CD4-positive, alpha-beta T cell (primary cell): ENCODE measurements around the gene ATP1B2. TPM values are rescaled to one million over a fixed set of nuclear protein-coding genes. Genes with fewer than 3 reads are reported as not detected.
A peak's percentile ranks its signal among the peaks of the same experiment; 100 is the strongest.

Experiments
- ATAC-seq: fragments of 200-7000 bp; cut with Tn5 transposase; one replicate; pipeline ENCODE4 v1.10.0; 2022; ENCODE audit warnings: mild to moderate bottlenecking; ENCODE audit not compliant: poor library complexity
- CTCF ChIA-PET: fragments of 350-600 bp; sonication (Branson Sonifier 250); formaldehyde crosslinking; loops from one replicate; lab custom pipeline; 2021; ENCODE audit warnings: antibody characterized with exemption, inconsistent platforms; lab: Charles Lee
- POLR2A ChIA-PET: fragments of 350-600 bp; sonication (Branson Sonifier 250); formaldehyde crosslinking; loops from one replicate; lab custom pipeline; 2021; ENCODE audit warnings: antibody characterized with exemption, inconsistent platforms; lab: Charles Lee
- DNase-seq, 14 experiments: peaks; one replicate each; pipeline ENCODE4 v3.0.0-alpha.2; 2013 to 2020; ENCODE audit warnings: mixed read lengths in 2 of 14
- H3K27ac ChIP-seq, 2 donors: one replicate each; pipeline versions ENCODE4 v1.5.1 to v1.7.0; 2013; ENCODE audit warnings: low read length in 2 of 2, low read depth in 1 of 2, mild to moderate bottlenecking in 1 of 2
- H3K27me3 ChIP-seq, 2 experiments: 1 replicate in 1 of 2; 2 replicates in 1 of 2; pipeline versions ENCODE4 v1.6.1 to v1.7.0; 2013; ENCODE audit warnings: low read length in 2 of 2, control low read depth in 1 of 2, mild to moderate bottlenecking in 1 of 2, moderate library complexity in 1 of 2; ENCODE audit not compliant: insufficient read depth in 2 of 2, control insufficient read depth in 1 of 2
- H3K36me3 ChIP-seq: one replicate; pipeline ENCODE4 v1.6.1; 2013; ENCODE audit warnings: low read length, control low read depth; ENCODE audit not compliant: insufficient read depth
- H3K4me1 ChIP-seq: one replicate; pipeline ENCODE4 v1.6.1; 2013; ENCODE audit warnings: low read length, control low read depth; ENCODE audit not compliant: insufficient read depth
- H3K4me3 ChIP-seq: one replicate; pipeline ENCODE4 v1.5.1; 2013; ENCODE audit warnings: mild to moderate bottlenecking, low read length, moderate library complexity
- H3K9me3 ChIP-seq, 2 experiments: 1 replicate in 1 of 2; 2 replicates in 1 of 2; pipeline versions ENCODE4 v1.6.1 to v1.7.0; 2013; ENCODE audit warnings: low read length in 2 of 2, mild to moderate bottlenecking in 2 of 2, control low read depth in 1 of 2, moderate library complexity in 1 of 2; ENCODE audit not compliant: control insufficient read depth in 1 of 2, insufficient read depth in 1 of 2
- H3K27ac Mint-ChIP-seq: one replicate; pipeline ENCODE4 v1.8.0; 2020; ENCODE audit warnings: mixed read lengths
- H3K27me3 Mint-ChIP-seq: one replicate; pipeline ENCODE4 v1.8.0; 2021; ENCODE audit warnings: mixed read lengths
- H3K36me3 Mint-ChIP-seq: one replicate; pipeline ENCODE4 v1.8.0; 2021; ENCODE audit warnings: low read depth, mixed read lengths
- H3K4me1 Mint-ChIP-seq: one replicate; pipeline ENCODE4 v1.8.0; 2021; ENCODE audit warnings: low read depth, mixed read lengths
- H3K4me3 Mint-ChIP-seq: one replicate; pipeline ENCODE4 v1.8.0; 2020; ENCODE audit warnings: mild to moderate bottlenecking, mixed read lengths
- H3K9me3 Mint-ChIP-seq: one replicate; pipeline ENCODE4 v1.8.0; 2020; ENCODE audit warnings: mixed read lengths
- CTCF ChIP-seq: fragments of 200-600 bp; IDR thresholded peaks from one replicate; pipeline ENCODE4 v1.8.0; 2022; ENCODE audit warnings: antibody characterized with exemption, mild to moderate bottlenecking
- intact Hi-C, 2 experiments: fragments of 100-400 bp; cut with DNase I in 1 of 2; cut with micrococcal nuclease in 1 of 2; formaldehyde crosslinking; loops; one replicate each; pipeline versions ENCODE4 v1.15.1 to v1.9.0; 2023 to 2025; cut with DNase I, micrococcal nuclease
- total RNA-seq, 174 experiments: library from RNA in 2 of 174; stranded (reverse) in 2 of 174; gene quantifications; one replicate each; pipeline ENCODE4 v1.2.3 and lab custom pipeline; 2021 to 2026

ATP1B2 gene
- total RNA-seq, 2 experiments from 2014 or later, result 0.17 to 0.69 TPM

- no peak for TF ChIP-seq CTCF
- Histone ChIP-seq H3K27me3 (no peaks in the 10 kb centered on the region), H3K4me3 (no peak overlapping the region), H3K27ac (no peak overlapping the region), H3K9me3 (peaks cover 0 to under 1% of the 10 kb centered on the region in 2 experiments), H3K36me3 (peaks cover 59% of the 10 kb centered on the region), H3K4me1 (no peaks in the 10 kb centered on the region)
- Mint-ChIP-seq H3K4me1 (no peaks in the 10 kb centered on the region), H3K4me3 (no peak overlapping the region), H3K36me3 (peaks cover 54% of the 10 kb centered on the region), H3K9me3 (no peaks in the 10 kb centered on the region), H3K27ac (no peak overlapping the region), H3K27me3 (no peaks in the 10 kb centered on the region)
- CTCF ChIA-PET, result interaction anchor here (0.6 kb wide), 1 partner anchor 438 kb away, joined by 5 read pairs; no protein-coding TSS in a partner anchor
- no peak for ATAC-seq
- POLR2A ChIA-PET, result interaction anchor here (2.5 kb wide), 1 partner anchor 19 kb away, joined by 12 read pairs; the partner anchor contains the start of gene TP53
- intact Hi-C loops, result no loop called here
- DNase-seq, result no peak
Observed at GRCh38 chr17:7667656-7668406, 17.1 kb downstream of the ATP1B2 start.

DNA sequence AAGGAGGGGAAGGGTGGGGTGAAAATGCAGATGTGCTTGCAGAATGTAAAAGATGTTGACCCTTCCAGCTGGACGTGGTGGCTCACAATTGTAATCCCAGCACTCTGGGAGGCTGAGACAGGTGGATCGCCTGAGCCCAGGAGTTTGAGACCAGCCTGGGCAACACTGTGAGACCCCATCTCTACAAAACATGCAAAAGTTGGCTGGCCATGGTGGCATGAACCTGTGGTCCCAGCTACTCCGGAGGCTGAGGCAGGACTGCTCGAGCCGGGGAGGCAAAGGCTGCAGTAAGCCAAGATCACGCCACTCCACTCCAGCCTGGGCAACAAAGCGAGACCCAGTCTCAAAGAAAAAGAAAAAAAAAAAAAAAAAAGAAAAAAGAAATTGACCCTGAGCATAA, 17.8 kb downstream of the ATP1B2 start:
- no peak for TF ChIP-seq CTCF
- H3K36me3 Mint-ChIP-seq, result peaks cover 60% of the 10 kb centered on the region

GRCh38 chr17:7673239-7673638, 22.5 kb downstream of the ATP1B2 start:
- no peak overlapping the region for H3K27ac ChIP-seq
- peaks cover 72% of the 10 kb centered on the region for H3K36me3 ChIP-seq
- CTCF ChIA-PET, result interaction anchor here (2.0 kb wide), 1 partner anchor 13 kb away, joined by 4 read pairs; no protein-coding TSS in a partner anchor
- H3K4me1 ChIP-seq, result no peaks in the 10 kb centered on the region
- DNase-seq, result peak in 8 of 14 experiments; percentile 8 to 44 (median 19)
- peaks cover 12 to 13% of the 10 kb centered on the region in 2 experiments for H3K9me3 ChIP-seq
- no peak for ATAC-seq
- no peaks in the 10 kb centered on the region for H3K27me3 Mint-ChIP-seq
- no peaks in the 10 kb centered on the region for H3K27me3 ChIP-seq
- peaks cover 82% of the 10 kb centered on the region for H3K36me3 Mint-ChIP-seq
- peak; percentile 50 for TF ChIP-seq CTCF
- no peak overlapping the region for H3K27ac Mint-ChIP-seq
- H3K4me1 Mint-ChIP-seq, result peaks cover 7% of the 10 kb centered on the region
- no peak overlapping the region for H3K4me3 ChIP-seq
- intact Hi-C loops, result no loop called here
- no peaks in the 10 kb centered on the region for H3K9me3 Mint-ChIP-seq
- H3K4me3 Mint-ChIP-seq, result no peak overlapping the region
- POLR2A ChIA-PET, result interaction anchor here (1.5 to 6.5 kb wide), 3 partner anchors 13 to 32 kb away, joined by 3 to 47 read pairs (median 4); partner anchors contain the start of genes TP53 and WRAP53

More for the DNA sequence above, 17.8 kb downstream of the ATP1B2 start:
- H3K9me3 Mint-ChIP-seq, result no peaks in the 10 kb centered on the region
- Histone ChIP-seq H3K36me3 (peaks cover 66% of the 10 kb centered on the region), H3K4me1 (no peaks in the 10 kb centered on the region), H3K4me3 (no peak overlapping the region), H3K27me3 (no peaks in the 10 kb centered on the region), H3K9me3 (peaks cover 2 to 7% of the 10 kb centered on the region in 2 experiments), H3K27ac (no peak overlapping the region)
- H3K4me3 Mint-ChIP-seq, result no peak overlapping the region
- DNase-seq, result no peak
- ATAC-seq, result no peak
- POLR2A ChIA-PET, result interaction anchor here (2.5 kb wide), 1 partner anchor 18 kb away, joined by 12 read pairs; the partner anchor contains the start of gene TP53
- no peaks in the 10 kb centered on the region for H3K27me3 Mint-ChIP-seq
- intact Hi-C loops, result no loop called here
- H3K4me1 Mint-ChIP-seq, result no peaks in the 10 kb centered on the region
- CTCF ChIA-PET, result interaction anchor here (0.6 kb wide), 1 partner anchor 438 kb away, joined by 5 read pairs; no protein-coding TSS in a partner anchor
- H3K27ac Mint-ChIP-seq, result no peak overlapping the region
